Measurements from ENCODE around the gene LUZP2.

LUZP2 gene

GRCh38 chr11:24567380-24567779 lies 70.5 kb downstream of the LUZP2 start:
- no peak for DNase-seq (ENCODE audit: low read depth in 2 of 2)

GRCh38 chr11:24572376-24572775 lies 75.5 kb downstream of the LUZP2 start:
- DNase-seq (ENCODE audit: low read depth in 2 of 2) = no peak

- no peak for DNase-seq (ENCODE audit: low read depth in 2 of 2)
These were observed 77.6 kb downstream of the LUZP2 start for GRCh38 chr11:24574461-24574860.

DNA sequence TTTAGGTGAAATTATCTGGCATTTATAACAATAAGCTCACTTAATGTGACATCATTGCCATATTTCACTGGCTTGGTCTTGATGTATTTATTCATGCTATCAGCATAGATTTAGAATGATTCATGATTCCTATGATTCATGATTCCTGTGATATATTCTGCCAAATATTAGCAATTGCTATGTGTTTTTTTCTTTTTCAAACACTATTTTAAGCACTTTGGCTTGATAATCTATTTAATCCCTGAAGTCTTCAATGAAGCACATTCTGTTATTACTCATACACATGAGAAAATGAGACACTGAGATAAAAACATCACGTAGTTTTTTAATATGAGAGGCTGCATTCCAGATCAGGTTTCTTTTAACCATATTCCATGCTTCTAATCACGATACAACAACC lies 78.5 kb downstream of the LUZP2 start:
- no peak for DNase-seq (ENCODE audit: low read depth in 2 of 2)

DNA sequence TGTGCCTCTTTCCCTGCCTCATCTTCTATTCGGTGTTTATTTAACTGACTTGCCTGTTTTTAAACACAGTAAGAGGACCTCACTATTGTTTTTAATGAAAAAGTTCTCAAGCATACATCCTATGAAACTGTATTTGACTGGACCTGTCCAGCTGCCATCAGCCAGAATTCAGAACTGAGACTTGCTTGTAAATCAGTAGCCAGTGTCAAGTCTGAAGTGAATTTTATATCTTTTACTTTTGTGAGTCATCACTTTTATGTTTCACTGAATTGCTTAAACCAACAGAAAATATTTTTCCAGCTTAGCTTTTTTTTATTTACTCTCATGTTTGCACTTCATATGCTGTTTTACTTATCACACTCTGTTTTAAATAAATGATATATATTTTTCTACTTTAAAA lies 88.3 kb downstream of the LUZP2 start:
- no peak for DNase-seq (ENCODE audit: low read depth in 2 of 2)

DNA sequence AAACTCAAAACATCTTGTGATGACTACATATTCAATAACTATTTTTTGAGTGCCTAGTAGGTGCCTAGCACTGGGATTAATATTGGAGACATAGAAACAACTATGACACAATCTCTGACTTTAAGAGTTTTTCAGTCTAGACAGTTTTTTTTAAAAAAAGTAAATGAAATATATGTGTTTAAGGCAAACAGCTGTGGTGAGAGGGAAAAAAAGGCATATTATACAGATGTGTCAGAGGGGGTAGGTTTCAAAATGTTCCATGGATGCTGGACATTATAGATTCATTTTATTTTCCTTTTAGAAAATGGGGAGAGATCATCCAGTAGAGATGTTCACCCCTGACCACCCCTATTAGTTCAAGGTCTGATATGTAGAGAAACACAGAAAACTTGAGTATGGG lies 90.8 kb downstream of the LUZP2 start:
- no peak for DNase-seq (ENCODE audit: low read depth in 2 of 2)

DNA sequence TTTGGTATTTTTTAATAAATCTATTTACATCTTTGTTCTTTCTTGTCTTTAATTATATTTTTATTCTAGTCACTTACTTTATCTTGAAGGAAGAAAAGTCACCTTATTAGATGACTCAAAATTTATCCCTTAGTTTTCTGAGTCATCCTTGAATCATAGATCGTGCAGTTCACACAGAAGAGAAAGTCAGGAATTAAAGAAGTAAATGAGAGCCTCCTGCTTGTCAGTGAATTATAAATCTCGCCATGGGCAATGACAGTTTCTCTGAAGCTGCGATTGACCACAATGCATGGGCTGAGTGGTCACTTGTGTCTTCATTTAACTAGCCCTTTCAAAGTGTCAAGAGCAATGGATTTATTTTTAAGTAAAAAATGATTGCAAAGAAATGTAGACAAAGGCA lies 91.2 kb downstream of the LUZP2 start:
- DNase-seq (ENCODE audit: low read depth in 2 of 2) = no peak

- DNase-seq (ENCODE audit: low read depth in 2 of 2) = no peak
These were observed 92.2 kb downstream of the LUZP2 start for GRCh38 chr11:24589064-24589463.

- DNase-seq (ENCODE audit: low read depth in 2 of 2) = no peak
These were observed 94.4 kb downstream of the LUZP2 start for GRCh38 chr11:24591283-24591682.

GRCh38 chr11:24592360-24592759 lies 95.5 kb downstream of the LUZP2 start:
- no peak for DNase-seq (ENCODE audit: low read depth in 2 of 2)

DNA sequence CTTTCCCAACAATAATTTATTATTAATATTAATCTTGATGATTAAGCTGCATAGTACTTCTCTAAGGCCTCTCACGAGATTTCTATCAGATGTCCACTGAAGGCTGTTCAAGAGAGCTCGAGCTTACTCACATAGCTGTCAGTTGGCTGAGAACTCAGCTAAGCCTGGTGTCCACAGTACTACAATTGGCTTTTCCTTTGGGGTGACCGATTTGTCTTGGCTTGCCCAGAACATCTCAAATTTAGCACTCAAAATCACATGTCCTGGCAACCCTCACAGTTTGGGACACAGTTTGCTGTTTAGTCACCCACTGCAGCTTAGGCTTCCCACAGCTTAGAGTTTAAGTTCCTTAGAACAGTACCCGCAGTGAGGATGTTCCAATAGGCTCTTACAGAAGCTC lies 96.5 kb downstream of the LUZP2 start:
- no peak for DNase-seq (ENCODE audit: low read depth in 2 of 2)

- DNase-seq (ENCODE audit: low read depth in 2 of 2) = no peak
These were observed 97.5 kb downstream of the LUZP2 start for GRCh38 chr11:24594401-24594800.

DNA sequence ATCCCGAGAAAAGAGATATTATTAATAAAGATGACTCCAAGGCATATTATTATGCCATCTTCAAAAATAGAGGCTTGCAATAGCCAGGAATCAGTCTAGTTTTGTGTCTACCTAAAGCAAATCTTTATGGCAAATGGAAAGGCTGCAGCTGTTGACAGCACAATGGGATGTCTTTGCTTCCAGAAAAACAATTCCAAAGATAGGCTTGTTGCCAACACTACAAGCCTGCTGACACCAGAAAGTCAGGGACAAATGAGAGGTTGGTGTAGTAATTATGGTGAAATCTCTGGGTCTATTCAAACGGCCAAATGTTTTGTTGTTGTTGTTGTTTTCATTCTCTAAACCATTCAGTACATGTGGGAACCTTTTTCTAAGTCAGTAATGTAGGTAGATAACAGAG lies 101.8 kb downstream of the LUZP2 start:
- DNase-seq (ENCODE audit: low read depth in 2 of 2) = no peak

DNA sequence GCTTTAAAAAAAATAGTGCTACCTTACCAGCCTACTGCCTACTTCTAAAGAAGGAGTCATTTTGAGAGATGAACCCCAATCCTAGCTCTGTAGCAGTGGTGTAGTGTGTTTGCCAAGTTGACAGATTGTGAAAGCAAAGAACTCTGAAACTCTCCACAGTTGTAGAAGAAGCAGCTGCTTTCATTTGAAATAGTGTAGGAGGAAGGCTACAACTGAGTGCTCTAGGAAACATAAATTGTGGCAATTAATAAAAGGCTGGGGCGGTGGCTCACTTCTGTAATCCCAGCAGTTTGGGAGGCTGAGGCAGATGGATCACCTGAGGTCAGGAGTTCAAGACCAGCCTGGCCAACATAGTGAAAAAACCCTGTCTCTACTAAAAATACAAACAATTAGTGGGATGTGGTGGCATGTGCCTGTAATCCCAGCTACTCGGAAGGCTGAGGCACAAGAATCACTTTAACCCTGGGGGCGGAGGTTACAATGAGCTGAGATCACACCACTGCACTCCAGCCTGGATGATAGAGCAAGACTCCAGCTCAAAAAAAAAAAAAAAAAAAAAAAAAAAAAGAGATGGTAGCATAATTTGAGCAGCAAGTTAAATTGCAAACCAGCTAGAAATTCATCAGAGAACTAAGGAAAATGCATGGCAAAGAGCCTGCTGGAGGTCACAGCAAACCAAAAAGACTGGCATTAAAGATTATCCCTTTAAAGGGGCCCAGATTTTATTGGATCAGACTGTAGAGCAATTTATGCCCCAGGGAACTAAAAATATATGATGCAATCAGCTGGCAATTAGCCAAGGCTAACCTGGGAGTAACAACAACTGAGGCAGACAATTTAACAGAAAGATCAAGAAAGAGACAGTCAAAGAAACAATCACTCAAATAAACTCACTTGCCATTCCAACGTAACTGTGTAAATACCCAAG lies 112.6 kb downstream of the LUZP2 start:
- no peak for DNase-seq (ENCODE audit: low read depth in 2 of 2)

GRCh38 chr11:24615451-24616160 lies 118.8 kb downstream of the LUZP2 start:
- DNase-seq (ENCODE audit: low read depth in 2 of 2) = no peak

DNA sequence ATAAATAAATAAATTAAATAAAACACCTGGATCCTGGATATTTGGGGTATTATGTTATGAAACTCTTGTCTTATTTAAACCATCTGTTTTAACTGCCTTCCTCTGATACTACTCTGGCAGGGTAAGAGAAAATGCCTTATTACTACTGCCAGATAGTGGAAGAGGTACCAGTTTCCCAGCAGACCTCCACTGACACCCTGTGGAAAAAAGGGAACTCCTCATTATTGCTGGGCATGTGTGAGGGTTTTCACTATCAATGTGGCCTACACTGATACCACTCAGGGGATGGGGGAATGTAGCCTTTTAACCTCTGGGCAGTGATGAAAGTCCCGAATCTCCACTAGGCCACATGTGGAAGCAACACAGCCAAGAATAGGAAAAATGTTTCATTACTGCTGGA lies 121.0 kb downstream of the LUZP2 start:
- DNase-seq (ENCODE audit: low read depth in 2 of 2) = no peak

GRCh38 chr11:24619900-24620299 lies 123.0 kb downstream of the LUZP2 start:
- no peak for DNase-seq (ENCODE audit: low read depth in 2 of 2)

DNA sequence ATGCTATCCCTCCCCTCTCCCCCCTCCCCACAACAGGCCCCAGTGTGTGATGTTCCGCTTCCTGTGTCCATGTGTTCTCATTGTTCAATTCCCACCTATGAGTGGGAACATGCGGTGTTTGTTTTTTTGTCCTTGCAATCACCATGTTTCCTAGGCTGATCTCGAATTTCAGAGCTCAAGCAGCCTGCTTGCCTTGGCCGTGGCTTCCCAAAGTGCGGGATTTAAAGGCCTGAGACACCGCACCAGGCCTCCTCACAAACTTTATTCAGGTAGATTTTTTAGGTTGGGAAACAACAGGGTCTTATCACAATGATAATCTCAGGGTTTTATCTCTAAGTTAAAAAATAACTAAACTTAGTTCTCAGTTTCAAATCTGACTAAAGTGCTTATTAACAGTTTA lies 125.4 kb downstream of the LUZP2 start:
- no peak for DNase-seq (ENCODE audit: low read depth in 2 of 2)

GRCh38 chr11:24623121-24623520 lies 126.3 kb downstream of the LUZP2 start:
- no peak for DNase-seq (ENCODE audit: low read depth in 2 of 2)

GRCh38 chr11:24624432-24624831 lies 127.6 kb downstream of the LUZP2 start:
- no peak for DNase-seq (ENCODE audit: low read depth in 2 of 2)

DNA sequence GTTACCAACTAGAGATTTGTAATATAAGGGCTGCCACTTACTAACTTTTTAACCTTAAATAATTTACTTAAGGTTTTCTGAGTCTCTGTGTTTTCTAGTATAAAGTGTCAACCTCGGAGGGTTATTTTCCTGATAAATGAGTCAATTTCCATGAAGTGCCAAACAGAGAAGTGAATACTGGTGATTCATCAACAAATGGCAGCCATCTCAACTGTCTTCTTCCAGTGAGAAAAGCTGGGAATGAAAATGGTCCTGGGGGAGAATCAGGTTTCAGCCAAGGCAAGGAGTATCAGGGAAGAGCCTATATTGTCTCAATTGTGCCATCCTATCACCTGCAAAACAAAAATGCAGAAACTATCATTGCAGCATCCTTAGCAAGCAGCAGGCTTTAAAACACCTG lies 129.1 kb downstream of the LUZP2 start:
- DNase-seq (ENCODE audit: low read depth in 2 of 2) = no peak

- no peak for DNase-seq (ENCODE audit: low read depth in 2 of 2)
These were observed 131.4 kb downstream of the LUZP2 start for GRCh38 chr11:24628224-24628776.

DNA sequence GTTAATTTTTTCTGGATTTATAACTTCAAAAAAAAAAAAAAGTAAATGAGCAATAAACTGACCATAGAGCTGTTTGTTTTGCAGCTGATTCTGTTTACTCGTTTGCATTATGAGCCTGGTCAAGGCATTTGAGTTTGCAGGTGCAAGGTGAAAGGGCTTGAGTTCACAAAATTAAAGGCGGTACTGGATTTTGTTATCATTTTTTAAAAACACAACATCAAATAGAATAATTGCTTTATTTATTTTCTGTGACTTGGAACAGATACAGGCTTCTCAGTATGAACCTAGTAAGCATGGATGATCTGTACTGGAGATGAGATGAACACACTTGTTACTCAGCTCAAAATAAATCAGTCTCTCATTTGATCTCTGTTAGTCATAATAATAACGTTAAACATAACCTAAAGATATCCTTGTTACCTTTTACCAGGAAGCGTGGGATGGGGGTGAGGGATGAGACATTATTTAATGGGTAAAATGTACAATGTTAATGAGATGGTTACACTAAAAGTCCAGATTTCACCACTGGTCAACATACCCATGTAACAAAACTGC lies 137.8 kb downstream of the LUZP2 start:
- DNase-seq (ENCODE audit: low read depth in 2 of 2) = no peak
